BLaER1 treated with 17β-estradiol and CSF1 and Interleukin-3, amounts not matched to agents 10 nM and 100 nM (cell line): Measurements from ENCODE around the gene HHIPL1.

Experiments
- H3K27ac ChIP-seq, 11 experiments: shearing (Covaris generic); formaldehyde crosslinking; 2 replicates each; pipeline ENCODE4 v1.8.1; 2022
- H3K27me3 ChIP-seq, 11 experiments: shearing (Covaris generic); formaldehyde crosslinking; 2 replicates each; pipeline ENCODE4 v1.8.1; 2022
- H3K36me3 ChIP-seq, 11 experiments: shearing (Covaris generic); formaldehyde crosslinking; 2 replicates each; pipeline ENCODE4 v1.8.1; 2022
- H3K4me1 ChIP-seq, 10 experiments: shearing (Covaris generic); formaldehyde crosslinking; 2 replicates each; pipeline ENCODE4 v1.8.1; 2022
- H3K4me2 ChIP-seq, 11 experiments: shearing (Covaris generic); formaldehyde crosslinking; 2 replicates each; pipeline ENCODE4 v1.8.1; 2022
- H3K4me3 ChIP-seq, 10 experiments: shearing (Covaris generic); formaldehyde crosslinking; 2 replicates each; pipeline ENCODE4 v1.8.1; 2022
- H3K9ac ChIP-seq, 11 experiments: shearing (Covaris generic); formaldehyde crosslinking; 2 replicates each; pipeline ENCODE4 v1.8.1; 2022
- H3K9me3 ChIP-seq, 11 experiments: shearing (Covaris generic); formaldehyde crosslinking; replicated peaks in 1 of 11; 2 replicates each; pipeline ENCODE4 v1.8.1; 2022
- H4K20me1 ChIP-seq, 11 experiments: shearing (Covaris generic); formaldehyde crosslinking; 2 replicates each; pipeline ENCODE4 v1.8.1; 2022
- Cebpa-rat ChIP-seq, 11 experiments: shearing (Covaris generic); IDR thresholded peaks; 2 replicates each; pipeline ENCODE4 v1.8.1; 2022

HHIPL1 gene

DNA sequence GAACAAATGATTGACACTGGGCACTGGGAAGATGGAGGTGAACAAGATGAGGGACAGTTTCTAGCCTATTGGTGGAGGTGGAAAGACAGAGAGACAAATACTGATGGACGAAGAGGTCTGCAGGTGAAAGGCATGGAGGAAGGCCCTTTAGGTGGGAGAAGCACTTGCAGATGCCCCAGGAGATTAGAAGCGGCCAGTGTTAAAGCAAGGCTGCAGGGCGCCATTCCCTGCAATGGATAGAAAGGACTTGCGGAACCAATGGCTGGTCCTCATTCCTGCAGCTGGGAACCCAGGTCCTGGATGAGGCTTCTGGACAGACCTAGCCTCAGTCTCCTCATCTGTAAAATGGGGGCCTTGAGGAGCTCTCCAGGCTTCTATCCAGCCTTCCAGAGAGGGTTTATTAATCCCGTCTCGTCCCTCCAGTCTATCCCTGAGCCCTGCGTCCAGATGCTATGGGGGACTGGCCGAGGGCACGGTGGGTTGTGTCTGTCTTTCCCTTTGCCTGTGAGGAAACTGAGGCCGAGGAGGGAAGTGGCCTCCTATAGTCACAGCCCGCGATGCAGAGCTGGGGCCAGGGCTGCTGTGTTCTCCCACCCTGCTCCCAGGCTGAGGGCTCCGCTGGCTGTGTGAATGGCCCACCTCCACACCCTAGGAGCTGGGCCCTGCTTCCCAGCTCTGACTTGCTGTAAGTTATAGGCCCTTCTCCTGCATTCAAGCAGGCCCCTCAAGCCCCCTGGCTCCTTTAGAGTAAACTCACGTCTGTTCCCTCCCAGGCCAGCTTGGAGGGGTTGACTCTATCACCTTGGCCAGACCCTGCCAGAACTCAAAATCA is 72.1 kb downstream of the HHIPL1 start:
- H3K36me3 ChIP-seq, result no peaks in the 10 kb centered on the region
- no peak overlapping the region for H3K4me3 ChIP-seq
- H3K27me3 ChIP-seq, result no peaks in the 10 kb centered on the region
- H3K4me1 ChIP-seq, result peaks cover 4 to 40% (median 36%) of the 10 kb centered on the region in 10 experiments; a peak in 18 of 20 replicates
- peaks cover 0 to 9% (median 5%) of the 10 kb centered on the region in 11 experiments; a peak in 5 of 22 replicates for H3K9me3 ChIP-seq
- H4K20me1 ChIP-seq, result no peaks in the 10 kb centered on the region
- TF ChIP-seq Cebpa-rat (IDR thresholded peaks at IDR 0.05), result no peak
- no peak overlapping the region for H3K9ac ChIP-seq
- peak overlapping the region in 2 of 11 experiments; percentile 75 to 77; a peak in 2 of 22 replicates for H3K27ac ChIP-seq
- peak overlapping the region in 7 of 11 experiments; percentile 44 to 88 (median 79); a peak in 14 of 22 replicates for H3K4me2 ChIP-seq

DNA sequence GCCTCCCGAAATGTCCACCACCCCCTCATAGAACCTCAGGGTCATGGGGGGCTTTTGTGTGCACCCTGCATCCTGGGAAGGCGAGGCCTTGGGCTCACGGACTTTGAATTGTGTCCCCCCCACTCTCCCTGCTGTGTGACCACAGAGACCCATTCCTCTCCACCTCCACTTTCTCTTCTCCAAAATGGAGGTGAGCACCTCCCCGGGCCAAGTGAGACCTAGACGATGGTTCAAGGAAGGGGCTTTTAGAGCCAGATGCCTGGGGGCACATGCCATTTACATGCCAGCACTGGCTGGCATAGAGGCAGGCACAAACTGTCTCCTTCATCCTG is 72.7 kb downstream of the HHIPL1 start:
- peaks cover 4 to 40% (median 36%) of the 10 kb centered on the region in 10 experiments; a peak in 18 of 20 replicates for H3K4me1 ChIP-seq
- TF ChIP-seq Cebpa-rat (IDR thresholded peaks at IDR 0.05), result no peak
- H4K20me1 ChIP-seq, result no peaks in the 10 kb centered on the region
- peaks cover 0 to 4% (median 3%) of the 10 kb centered on the region in 11 experiments; a peak in 5 of 22 replicates for H3K9me3 ChIP-seq
- peak overlapping the region in 9 of 11 experiments; percentile 30 to 88 (median 75); a peak in 19 of 22 replicates for H3K4me2 ChIP-seq
- no peaks in the 10 kb centered on the region for H3K27me3 ChIP-seq
- H3K9ac ChIP-seq, result no peak overlapping the region; a peak in 1 of 22 replicates
- no peaks in the 10 kb centered on the region for H3K36me3 ChIP-seq
- no peak overlapping the region for H3K4me3 ChIP-seq
- peak overlapping the region in 4 of 11 experiments; percentile 53 to 77 (median 74); a peak in 8 of 22 replicates for H3K27ac ChIP-seq

DNA sequence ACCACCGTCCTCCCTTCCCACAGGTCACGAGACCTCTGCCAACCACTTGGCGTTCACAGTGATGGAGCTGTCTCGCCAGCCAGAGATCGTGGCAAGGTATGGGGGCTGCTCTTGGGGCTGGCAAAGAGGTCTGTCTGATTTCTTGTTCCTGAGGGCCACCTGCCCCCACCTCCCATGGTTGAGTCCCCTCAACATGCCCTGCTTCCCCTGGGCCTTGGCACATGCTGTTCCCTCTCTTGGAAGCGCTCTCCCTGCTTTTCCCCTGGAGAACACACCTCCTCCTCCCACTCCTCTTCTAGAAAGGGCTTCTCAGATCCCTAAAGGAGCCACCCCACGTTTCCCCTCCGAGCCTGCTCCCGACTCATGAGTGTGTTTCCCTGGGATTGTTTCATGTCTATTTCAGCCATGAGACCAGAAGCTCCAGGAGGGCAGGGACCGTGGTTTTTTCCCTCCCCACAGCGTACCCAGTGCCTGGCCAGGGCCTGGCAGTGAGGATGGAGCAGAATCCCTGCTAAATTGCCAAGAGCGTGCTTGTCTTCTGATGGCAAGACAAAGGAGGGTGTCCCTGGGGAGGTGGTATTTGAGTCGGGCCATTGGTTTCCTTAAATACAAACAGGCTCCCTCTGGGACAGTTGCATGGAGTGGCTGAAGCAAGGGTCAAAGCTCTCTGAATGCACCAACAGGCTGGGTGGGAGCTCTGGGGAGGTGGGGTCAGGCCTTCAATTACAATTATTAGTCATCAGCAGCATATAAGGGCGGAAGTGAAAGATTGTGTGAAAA is 73.3 kb downstream of the HHIPL1 start:
- Histone ChIP-seq H3K4me1 (peaks cover 4 to 40% (median 36%) of the 10 kb centered on the region in 10 experiments; a peak in 18 of 20 replicates), H3K27ac (peak overlapping the region in 6 of 11 experiments; percentile 44 to 77 (median 62); a peak in 11 of 22 replicates)

DNA sequence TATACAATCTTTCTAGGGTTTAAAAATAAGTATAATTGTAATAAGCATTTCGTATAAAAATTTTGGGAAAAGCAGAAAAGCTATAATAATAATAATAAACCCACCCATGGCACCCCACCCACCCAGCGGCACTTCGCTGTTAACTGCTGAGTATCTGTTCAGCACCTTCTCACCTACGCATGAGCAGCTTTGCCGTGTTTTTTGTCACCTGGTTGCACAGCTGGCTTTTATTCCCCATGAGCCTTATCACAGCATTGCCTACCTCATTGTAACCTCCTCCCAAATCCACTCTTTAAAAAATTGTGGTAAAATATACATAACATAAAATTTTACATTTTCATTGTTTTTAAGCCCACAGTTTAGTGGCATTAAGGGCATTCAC is 73.9 kb downstream of the HHIPL1 start:
- no peak for TF ChIP-seq Cebpa-rat (IDR thresholded peaks at IDR 0.05)

More for the DNA sequence above, 73.3 kb downstream of the HHIPL1 start:
- Histone ChIP-seq H3K27me3 (no peaks in the 10 kb centered on the region), H4K20me1 (no peaks in the 10 kb centered on the region), H3K9me3 (no peaks in the 10 kb centered on the region), H3K4me2 (peak overlapping the region; percentile 13 to 88 (median 72); a peak in 20 of 22 replicates), H3K36me3 (no peaks in the 10 kb centered on the region), H3K9ac (peak overlapping the region in 6 of 11 experiments; percentile 20 to 69 (median 50); a peak in 8 of 22 replicates), H3K4me3 (peak overlapping the region in 1 of 10 experiments; percentile 0; a peak in 1 of 20 replicates)
- no peak for TF ChIP-seq Cebpa-rat (IDR thresholded peaks at IDR 0.05)

DNA sequence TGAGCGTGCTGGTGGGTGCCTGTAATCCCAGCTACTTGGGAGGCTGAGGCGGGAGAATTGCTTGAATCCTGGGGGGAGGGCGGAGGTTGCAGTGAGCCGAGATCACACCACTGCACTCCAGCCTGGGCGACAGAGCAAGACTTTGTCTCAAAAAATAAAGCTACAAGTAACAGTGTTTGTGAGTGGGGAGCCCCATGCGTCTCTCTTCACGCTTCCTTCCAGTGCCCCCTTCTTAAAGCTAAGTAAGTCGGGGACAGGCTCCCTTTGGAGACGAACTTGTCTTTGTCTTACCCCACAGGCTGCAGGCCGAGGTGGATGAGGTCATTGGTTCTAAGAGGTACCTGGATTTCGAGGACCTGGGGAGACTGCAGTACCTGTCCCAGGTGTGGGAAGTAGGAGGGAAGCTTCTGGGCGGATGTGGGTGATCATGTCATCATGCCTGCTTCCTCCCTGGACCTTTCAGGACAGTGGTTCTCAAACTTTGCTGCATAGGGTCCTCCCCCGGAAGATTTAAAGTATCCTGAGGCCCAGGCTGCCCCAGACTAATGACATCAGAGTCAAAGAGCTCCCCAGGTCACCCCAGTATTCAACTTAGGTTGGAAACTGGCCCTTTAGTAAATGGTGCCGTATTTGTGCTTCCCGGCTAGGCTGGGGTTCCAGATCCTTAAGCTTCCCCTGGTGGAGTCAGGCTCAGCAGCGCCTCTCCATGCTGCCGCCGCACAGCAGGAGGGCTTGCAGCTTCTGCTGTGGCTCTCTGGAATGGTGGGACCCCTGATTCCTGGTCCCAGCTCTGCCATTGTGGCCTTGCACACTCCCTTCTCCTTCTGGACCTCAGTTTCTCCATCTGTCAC is 76.2 kb downstream of the HHIPL1 start:
- no peaks in the 10 kb centered on the region for H4K20me1 ChIP-seq
- peaks cover 6 to 37% (median 34%) of the 10 kb centered on the region in 10 experiments; a peak in 18 of 20 replicates for H3K4me1 ChIP-seq
- H3K9ac ChIP-seq, result no peak overlapping the region
- H3K9me3 ChIP-seq, result no peaks in the 10 kb centered on the region
- no peak overlapping the region for H3K27ac ChIP-seq
- H3K4me2 ChIP-seq, result no peak overlapping the region
- no peaks in the 10 kb centered on the region for H3K36me3 ChIP-seq
- H3K4me3 ChIP-seq, result no peak overlapping the region
- no peak for TF ChIP-seq Cebpa-rat (IDR thresholded peaks at IDR 0.05)
- H3K27me3 ChIP-seq, result no peaks in the 10 kb centered on the region

More for the DNA sequence above, 73.9 kb downstream of the HHIPL1 start:
- Histone ChIP-seq H3K4me1 (peaks cover 4 to 40% (median 36%) of the 10 kb centered on the region in 10 experiments; a peak in 18 of 20 replicates), H3K27ac (no peak overlapping the region), H3K9me3 (no peaks in the 10 kb centered on the region), H3K9ac (no peak overlapping the region), H3K36me3 (no peaks in the 10 kb centered on the region), H3K27me3 (no peaks in the 10 kb centered on the region), H3K4me3 (no peak overlapping the region), H4K20me1 (no peaks in the 10 kb centered on the region), H3K4me2 (peak overlapping the region in 9 of 11 experiments; percentile 30 to 88 (median 75); a peak in 16 of 22 replicates)

DNA sequence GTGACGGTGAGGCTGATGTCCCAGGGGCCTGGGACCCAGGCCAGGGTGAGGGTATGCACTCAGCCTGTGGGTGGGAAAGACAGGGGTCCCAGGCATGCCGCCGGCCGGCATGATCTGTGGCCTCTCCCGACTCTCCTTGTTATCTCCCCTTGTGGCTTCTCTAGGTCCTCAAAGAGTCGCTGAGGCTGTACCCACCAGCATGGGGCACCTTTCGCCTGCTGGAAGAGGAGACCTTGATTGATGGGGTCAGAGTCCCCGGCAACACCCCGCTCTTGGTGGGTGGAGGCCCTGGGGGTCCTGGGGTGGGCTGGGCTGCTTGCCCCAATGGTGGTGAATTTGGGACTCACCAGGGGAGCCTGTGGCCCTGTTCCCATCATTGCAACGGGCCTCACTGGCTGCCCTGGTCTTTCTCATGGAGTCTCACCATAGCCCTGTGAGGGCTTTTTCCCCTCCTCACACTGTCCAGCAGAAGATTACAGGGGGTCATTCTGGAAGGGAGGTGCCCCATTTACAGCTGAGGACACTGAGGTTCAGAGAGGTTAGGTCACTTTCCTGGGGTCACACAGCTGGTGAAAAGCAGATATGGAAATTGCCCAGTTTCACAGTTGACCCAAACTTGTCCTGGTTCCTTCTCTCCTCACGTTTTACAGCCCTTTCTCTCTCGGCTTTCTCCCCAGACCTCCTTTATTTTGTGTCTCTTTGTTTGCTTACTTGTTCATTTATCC is 77.0 kb downstream of the HHIPL1 start:
- Histone ChIP-seq H3K4me3 (no peak overlapping the region), H3K9me3 (no peaks in the 10 kb centered on the region), H3K4me1 (peaks cover 6 to 29% (median 26%) of the 10 kb centered on the region in 10 experiments; a peak in 18 of 20 replicates), H3K9ac (no peak overlapping the region), H3K4me2 (no peak overlapping the region), H3K27me3 (no peaks in the 10 kb centered on the region), H4K20me1 (0 out of 22 replicates have a peak, but pooled peaks cover 0 to 1% (median 0%) of the 10 kb centered on the region in 11 experiments), H3K27ac (no peak overlapping the region), H3K36me3 (no peaks in the 10 kb centered on the region)
- TF ChIP-seq Cebpa-rat (IDR thresholded peaks at IDR 0.05), result no peak

DNA sequence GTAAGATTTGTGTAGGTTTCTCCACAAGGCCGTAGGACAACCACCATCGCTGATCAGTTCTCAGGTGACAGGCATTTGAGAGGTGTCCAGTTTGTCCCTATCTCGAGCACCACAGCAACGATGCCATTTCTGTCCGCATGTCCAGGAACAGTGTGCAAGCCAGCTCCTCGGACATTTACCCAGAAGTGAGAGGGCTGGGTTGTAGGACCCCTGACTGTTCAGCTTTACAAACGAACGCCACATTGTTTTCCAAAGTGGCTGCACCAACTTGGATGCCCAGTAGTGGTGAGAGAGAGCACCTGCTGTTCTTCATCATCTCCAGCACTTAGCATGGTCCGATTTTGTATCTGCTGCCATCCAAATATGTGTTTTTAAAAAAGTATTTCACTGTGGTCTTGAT is 77.8 kb downstream of the HHIPL1 start:
- Histone ChIP-seq H3K27me3 (no peaks in the 10 kb centered on the region), H3K36me3 (no peaks in the 10 kb centered on the region), H3K4me3 (no peak overlapping the region), H3K4me1 (peaks cover 6 to 21% (median 18%) of the 10 kb centered on the region in 10 experiments; a peak in 18 of 20 replicates), H3K9ac (no peak overlapping the region), H3K9me3 (no peaks in the 10 kb centered on the region), H4K20me1 (peaks cover 0 to 9% (median 0%) of the 10 kb centered on the region in 11 experiments; a peak in 1 of 22 replicates), H3K4me2 (no peak overlapping the region), H3K27ac (no peak overlapping the region)
- TF ChIP-seq Cebpa-rat (IDR thresholded peaks at IDR 0.05), result no peak
